Endothelial cell of umbilical vein (primary cell): Measurements from ENCODE around the gene BPI. TPM values are rescaled to one million over a fixed set of nuclear protein-coding genes. Genes with fewer than 3 reads are reported as not detected.

Source experiments
- BruUV-seq: library from RNA; stranded (reverse); fragments of 400-500 nt; replicated peaks from 2 replicates; lab custom pipeline; 2021; lab: Mats Ljungman, UMichigan
- CTCF ChIA-PET: fragments of 300-600, 350-600 bp; sonication (Branson Sonifier 250); formaldehyde crosslinking; loops from one replicate; lab custom pipeline; 2021; ENCODE audit warnings: antibody characterized with exemption, inconsistent platforms; lab: Charles Lee
- POLR2A ChIA-PET: fragments of 300-600, 350-600 bp; sonication (Branson Sonifier 250); formaldehyde crosslinking; loops from one replicate; lab custom pipeline; 2021; ENCODE audit warnings: antibody characterized with exemption, inconsistent platforms; lab: Charles Lee
- DNase-seq: peaks from one replicate; pipeline ENCODE4 v3.0.0-alpha.2; 2011; ENCODE audit warnings: low read depth, low spot score
- FAIRE-seq: peaks from 2 replicates; lab custom pipeline; 2011; peaks lifted over from hg19 to GRCh38; lab: Jason Lieb, UNC
- H2AFZ ChIP-seq: 2 replicates; pipeline ENCODE4 v1.6.0; 2012; ENCODE audit warnings: low read depth, low read length, control low read depth, inconsistent platforms
- H3K27ac ChIP-seq: 2 replicates; pipeline ENCODE4 v1.5.1; 2011; ENCODE audit warnings: low read depth, mild to moderate bottlenecking, control low read depth, low read length, moderate library complexity; ENCODE audit not compliant: insufficient read depth
- H3K27me3 ChIP-seq, 2 experiments: 2 replicates each; pipeline versions ENCODE4 v1.6.0 to v1.6.1; 2011; ENCODE audit warnings: low read length in 2 of 2, mixed read lengths in 1 of 2; ENCODE audit not compliant: control insufficient read depth in 2 of 2, insufficient read depth in 2 of 2
- H3K36me3 ChIP-seq, 2 experiments: 2 replicates in 1 of 2; 3 replicates in 1 of 2; pipeline ENCODE4 v1.5.1; 2011; ENCODE audit warnings: low read length in 2 of 2, mild to moderate bottlenecking in 1 of 2, moderate library complexity in 1 of 2; ENCODE audit not compliant: control insufficient read depth in 2 of 2, insufficient read depth in 2 of 2; ENCODE audit errors: extremely low read depth in 1 of 2
- H3K4me1 ChIP-seq: 3 replicates; pipeline ENCODE4 v1.5.1; 2011; ENCODE audit warnings: mild to moderate bottlenecking, low read length; ENCODE audit not compliant: control insufficient read depth, insufficient read depth; ENCODE audit errors: extremely low read depth
- H3K4me2 ChIP-seq: 2 replicates; pipeline ENCODE4 v1.6.1; 2011; ENCODE audit warnings: low read length, control low read depth, mixed read lengths; ENCODE audit not compliant: insufficient read depth
- H3K4me3 ChIP-seq, 3 experiments: fragments of 200-600 bp in 1 of 3; sonication (generic), shearing (Covaris generic) in 1 of 3; replicated peaks in 1 of 3; 2 replicates each; pipeline ENCODE4 v1.5.1; 2011 to 2016; ENCODE audit warnings: control low read depth in 3 of 3, low read length in 3 of 3, mild to moderate bottlenecking in 2 of 3, inconsistent platforms in 1 of 3, low read depth in 1 of 3, moderate library complexity in 1 of 3; ENCODE audit not compliant: insufficient read depth in 1 of 3
- H3K79me2 ChIP-seq: 2 replicates; pipeline ENCODE4 v1.6.0; 2012; ENCODE audit warnings: low read length, inconsistent platforms; ENCODE audit not compliant: control insufficient read depth, insufficient read depth
- H3K9ac ChIP-seq: replicated peaks from 2 replicates; pipeline ENCODE3; 2011; ENCODE audit warnings: low read length, control low read depth; ENCODE audit not compliant: insufficient read depth; ENCODE audit errors: extremely low read depth
- H3K9me1 ChIP-seq: replicated peaks from 3 replicates; pipeline ENCODE4 v1.6.0; 2011; ENCODE audit warnings: mild to moderate bottlenecking, low read length; ENCODE audit not compliant: control insufficient read depth, insufficient read depth; ENCODE audit errors: extremely low read depth
- H3K9me3 ChIP-seq: replicated peaks from 2 replicates; pipeline ENCODE4 v1.5.1; 2012; ENCODE audit warnings: low read length, inconsistent platforms; ENCODE audit not compliant: control insufficient read depth, insufficient read depth
- H4K20me1 ChIP-seq: replicated peaks from 2 replicates; pipeline ENCODE3; 2011; ENCODE audit warnings: mild to moderate bottlenecking, low read length; ENCODE audit not compliant: control insufficient read depth, insufficient read depth; ENCODE audit errors: extremely low read depth
- EZH2 ChIP-seq: IDR thresholded peaks from 2 replicates; pipeline ENCODE4 v1.6.1; 2012; ENCODE audit warnings: borderline replicate concordance, low read depth, mild to moderate bottlenecking, moderate library complexity, low read length, inconsistent platforms; ENCODE audit not compliant: severe bottlenecking
- FOS ChIP-seq: IDR thresholded peaks from 2 replicates; pipeline ENCODE4 v1.6.1; 2011; ENCODE audit warnings: mild to moderate bottlenecking, low read length, moderate library complexity, borderline replicate concordance; ENCODE audit not compliant: insufficient read depth
- GATA2 ChIP-seq: IDR thresholded peaks from 2 replicates; pipeline ENCODE4 v1.7.0; 2011; ENCODE audit warnings: low read depth, mild to moderate bottlenecking, moderate library complexity, mixed read lengths, low read length; ENCODE audit not compliant: insufficient read length, insufficient read depth
- JUN ChIP-seq: IDR thresholded peaks from 2 replicates; pipeline ENCODE4 v1.6.1; 2011; ENCODE audit warnings: borderline replicate concordance, low read depth; ENCODE audit not compliant: insufficient read length, insufficient read depth
- MAX ChIP-seq: IDR thresholded peaks from 2 replicates; pipeline ENCODE4 v1.6.1; 2011; ENCODE audit not compliant: insufficient read depth, insufficient read length
- MYC ChIP-seq: IDR thresholded peaks from one replicate; pipeline ENCODE4 v1.6.1; 2011; ENCODE audit warnings: mild to moderate bottlenecking, low read depth, low read length
- POLR2A ChIP-seq: IDR thresholded peaks from 2 replicates; pipeline ENCODE4 v1.6.1; 2012; ENCODE audit warnings: low read depth, mild to moderate bottlenecking, control low read depth, low read length
- POLR2AphosphoS5 ChIP-seq: IDR thresholded peaks from 2 replicates; pipeline ENCODE4 v1.6.1; 2012; ENCODE audit warnings: low read depth, mild to moderate bottlenecking, control low read depth, low read length, moderate library complexity; ENCODE audit not compliant: insufficient read depth
- dilution Hi-C: fragments of 300-500 bp; cut with MboI; formaldehyde crosslinking; loops from one replicate; pipeline ENCODE4 v1.15.0; 2019; ENCODE audit warnings: low sequenced_read_pairs; ENCODE audit not compliant: extremely low pct_ligation_motif_present
- intact Hi-C: fragments of 100-400 bp; cut with micrococcal nuclease; formaldehyde crosslinking; loops from one replicate; pipeline ENCODE4 v1.10.0; 2022
- polyA plus RNA-seq, 4 experiments: library from polyadenylated mRNA; depleted of rRNA in 3 of 4; stranded (reverse) in 3 of 4; unstranded in 1 of 4; fragments of >200 nt; gene quantifications; 2 replicates each; pipeline versions ENCODE4 v1.2.1 to v1.2.3, GENCODE V29; 2011 to 2012; ENCODE audit warnings: missing spikeins in 1 of 4
- total RNA-seq: library from RNA; stranded (reverse); gene quantifications from 2 replicates; pipeline ENCODE4 v1.2.3, GENCODE V29; 2021
- TF ChIP-seq, protein P1 (sequence below), 2 donors: IDR thresholded peaks; 1 replicate in 1 of 2; 2 replicates in 1 of 2; pipeline ENCODE4 v1.5.1; 2011; ENCODE audit warnings: low read length in 2 of 2, mild to moderate bottlenecking in 2 of 2, moderate library complexity in 2 of 2, control low read depth in 1 of 2, inconsistent platforms in 1 of 2, low read depth in 1 of 2; ENCODE audit not compliant: insufficient read depth in 1 of 2; ENCODE audit errors: extremely low read depth in 1 of 2

The BPI gene
- total and polyA plus RNA-seq, 2 donors (not counting 3 experiments of a cell fraction or from before 2014, with no cell fraction given): not detected

DNA sequence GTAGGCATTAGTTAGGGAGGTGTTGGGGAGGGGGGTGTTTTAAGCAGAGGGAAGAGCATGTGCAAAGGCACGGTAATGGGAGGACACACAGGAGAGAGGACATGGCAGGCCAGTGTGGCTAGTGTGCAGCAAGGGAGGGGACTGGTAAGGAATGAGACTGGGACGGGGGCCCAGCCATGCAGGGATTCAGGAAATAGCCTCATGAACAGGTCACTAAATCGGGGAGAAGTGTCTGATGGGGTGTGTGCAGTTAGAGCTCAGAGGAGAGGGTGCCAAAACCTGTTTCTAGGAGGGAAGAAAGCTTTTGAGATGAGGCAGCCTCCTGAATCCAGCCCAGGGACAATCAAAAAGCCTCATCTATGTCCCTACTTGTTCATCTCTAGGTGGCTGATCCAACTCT is 7.5 kb downstream of the BPI start:
- H3K9ac ChIP-seq: no peak overlapping the region
- H2AFZ ChIP-seq: no peak overlapping the region
- no peaks in the 10 kb centered on the region for H4K20me1 ChIP-seq
- BruUV-seq: no TSS peak
- no peaks in the 10 kb centered on the region for H3K79me2 ChIP-seq
- H3K9me1 ChIP-seq: no peaks in the 10 kb centered on the region
- H3K36me3 ChIP-seq: no peaks in the 10 kb centered on the region
- no peaks in the 10 kb centered on the region for H3K4me1 ChIP-seq
- DNase-seq: no peak
- no peak for FAIRE-seq
- H3K4me3 ChIP-seq: no peak overlapping the region
- dilution Hi-C loops: no loop called here
- ChIA-PET CTCF (interaction anchor here (2.6 to 9.2 kb wide), 2 partner anchors 10 to 84 kb away, joined by 12 to 204 read pairs; no protein-coding TSS in a partner anchor), POLR2A (no interaction called here)
- intact Hi-C loops: no loop called here
- H3K9me3 ChIP-seq: no peaks in the 10 kb centered on the region
- peaks cover 0 to 4% of the 10 kb centered on the region in 2 experiments for H3K27me3 ChIP-seq
- H3K27ac ChIP-seq: no peak overlapping the region
- TF ChIP-seq, protein P1, sequence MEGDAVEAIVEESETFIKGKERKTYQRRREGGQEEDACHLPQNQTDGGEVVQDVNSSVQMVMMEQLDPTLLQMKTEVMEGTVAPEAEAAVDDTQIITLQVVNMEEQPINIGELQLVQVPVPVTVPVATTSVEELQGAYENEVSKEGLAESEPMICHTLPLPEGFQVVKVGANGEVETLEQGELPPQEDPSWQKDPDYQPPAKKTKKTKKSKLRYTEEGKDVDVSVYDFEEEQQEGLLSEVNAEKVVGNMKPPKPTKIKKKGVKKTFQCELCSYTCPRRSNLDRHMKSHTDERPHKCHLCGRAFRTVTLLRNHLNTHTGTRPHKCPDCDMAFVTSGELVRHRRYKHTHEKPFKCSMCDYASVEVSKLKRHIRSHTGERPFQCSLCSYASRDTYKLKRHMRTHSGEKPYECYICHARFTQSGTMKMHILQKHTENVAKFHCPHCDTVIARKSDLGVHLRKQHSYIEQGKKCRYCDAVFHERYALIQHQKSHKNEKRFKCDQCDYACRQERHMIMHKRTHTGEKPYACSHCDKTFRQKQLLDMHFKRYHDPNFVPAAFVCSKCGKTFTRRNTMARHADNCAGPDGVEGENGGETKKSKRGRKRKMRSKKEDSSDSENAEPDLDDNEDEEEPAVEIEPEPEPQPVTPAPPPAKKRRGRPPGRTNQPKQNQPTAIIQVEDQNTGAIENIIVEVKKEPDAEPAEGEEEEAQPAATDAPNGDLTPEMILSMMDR (IDR thresholded peaks at IDR 0.05; ENCODE audit: extremely low read depth in 1 of 2, insufficient read depth in 1 of 2, low read depth in 1 of 2, low read length in 2 of 2): no peak
- no peak for TF ChIP-seq FOS
- TF ChIP-seq GATA2: no peak
- no peak for TF ChIP-seq POLR2A
- no peak overlapping the region for H3K4me2 ChIP-seq

- no peak overlapping the region for H2AFZ ChIP-seq
- no peaks in the 10 kb centered on the region for H3K79me2 ChIP-seq
- ChIA-PET CTCF (no interaction called here), POLR2A (no interaction called here)
- dilution Hi-C loops: no loop called here
- FAIRE-seq: no peak
- H3K36me3 ChIP-seq: no peaks in the 10 kb centered on the region
- intact Hi-C loops: no loop called here
- H3K9me3 ChIP-seq: no peaks in the 10 kb centered on the region
- DNase-seq: no peak
- no peak overlapping the region for H3K4me3 ChIP-seq
- TF ChIP-seq FOS: no peak
- TF ChIP-seq GATA2: no peak
- TF ChIP-seq POLR2A: no peak
- no peak for TF ChIP-seq POLR2AphosphoS5
- TF ChIP-seq MYC: no peak
- no peak for TF ChIP-seq MAX
- TF ChIP-seq, protein P1 (IDR thresholded peaks at IDR 0.05; ENCODE audit: extremely low read depth in 1 of 2, insufficient read depth in 1 of 2, low read depth in 1 of 2, low read length in 2 of 2): no peak
- TF ChIP-seq EZH2: no peak
- TF ChIP-seq JUN: no peak
- no peaks in the 10 kb centered on the region for H3K9me1 ChIP-seq
- H4K20me1 ChIP-seq: no peaks in the 10 kb centered on the region
- H3K27ac ChIP-seq: no peak overlapping the region
- peaks cover 0 to 4% of the 10 kb centered on the region in 2 experiments for H3K27me3 ChIP-seq
- H3K4me1 ChIP-seq: no peaks in the 10 kb centered on the region
- BruUV-seq: no TSS peak
- H3K9ac ChIP-seq: no peak overlapping the region
- no peak overlapping the region for H3K4me2 ChIP-seq
Measured at GRCh38 chr20:38313676-38314075, 9.7 kb downstream of the BPI start.
